ENCODE results near the gene ILDR2. TPM values are rescaled to one million over a fixed set of nuclear protein-coding genes. Genes with fewer than 3 reads are reported as not detected.

Gene ILDR2
- total RNA-seq, 1 donor from 2014 or later: 2.6 TPM

GRCh38 chr1:166972193-166972592 is 3.1 kb downstream of the ILDR2 start:
- H3K27me3 ChIP-seq (ENCODE audit: control insufficient read depth in 3 of 3, insufficient read depth in 3 of 3, low read length in 3 of 3): peaks cover 13 to 26% (median 25%) of the 10 kb centered on the region in 3 donors
- no peaks in the 10 kb centered on the region for H3K9me3 ChIP-seq (ENCODE audit: control insufficient read depth in 3 of 3, low read length in 3 of 3)
- H3K4me1 ChIP-seq (ENCODE audit: control insufficient read depth in 3 of 3, insufficient read depth in 3 of 3, low read length in 3 of 3): peaks cover 8 to 10% (median 10%) of the 10 kb centered on the region in 3 donors
- no peak overlapping the region for H3K9ac ChIP-seq (ENCODE audit: low read depth in 1 of 3, low read length in 3 of 3)
- no peak overlapping the region for H3K27ac ChIP-seq (ENCODE audit: low read depth, low read length)
- no peak overlapping the region for H3K4me3 ChIP-seq (ENCODE audit: low read length in 3 of 3)
- H3K36me3 ChIP-seq (ENCODE audit: control insufficient read depth in 3 of 3, insufficient read depth in 3 of 3, low read length in 3 of 3): no peaks in the 10 kb centered on the region

- Histone ChIP-seq H3K36me3 (ENCODE audit: control insufficient read depth in 3 of 3, insufficient read depth in 3 of 3, low read length in 3 of 3) (no peaks in the 10 kb centered on the region), H3K4me3 (ENCODE audit: low read length in 3 of 3) (no peak overlapping the region), H3K4me1 (ENCODE audit: control insufficient read depth in 3 of 3, insufficient read depth in 3 of 3, low read length in 3 of 3) (peaks cover 8 to 10% (median 10%) of the 10 kb centered on the region in 3 donors), H3K27ac (ENCODE audit: low read depth, low read length) (no peak overlapping the region), H3K9me3 (ENCODE audit: control insufficient read depth in 3 of 3, low read length in 3 of 3) (no peaks in the 10 kb centered on the region), H3K9ac (ENCODE audit: low read depth in 1 of 3, low read length in 3 of 3) (no peak overlapping the region), H3K27me3 (ENCODE audit: control insufficient read depth in 3 of 3, insufficient read depth in 3 of 3, low read length in 3 of 3) (peaks cover 13 to 26% (median 25%) of the 10 kb centered on the region in 3 donors)
These were observed 4.1 kb downstream of the ILDR2 start for GRCh38 chr1:166971252-166971651.

- no peaks in the 10 kb centered on the region for H3K4me1 ChIP-seq (ENCODE audit: control insufficient read depth in 3 of 3, insufficient read depth in 3 of 3, low read length in 3 of 3)
- no peak overlapping the region for H3K9ac ChIP-seq (ENCODE audit: low read depth in 1 of 3, low read length in 3 of 3)
- H3K27me3 ChIP-seq (ENCODE audit: control insufficient read depth in 3 of 3, insufficient read depth in 3 of 3, low read length in 3 of 3): peaks cover 13 to 22% (median 22%) of the 10 kb centered on the region in 3 donors
- H3K27ac ChIP-seq (ENCODE audit: low read depth, low read length): no peak overlapping the region
- H3K4me3 ChIP-seq (ENCODE audit: low read length in 3 of 3): no peak overlapping the region
- no peaks in the 10 kb centered on the region for H3K36me3 ChIP-seq (ENCODE audit: control insufficient read depth in 3 of 3, insufficient read depth in 3 of 3, low read length in 3 of 3)
- H3K9me3 ChIP-seq (ENCODE audit: control insufficient read depth in 3 of 3, low read length in 3 of 3): no peaks in the 10 kb centered on the region
These were observed 6.2 kb downstream of the ILDR2 start for GRCh38 chr1:166969074-166969677.

- Histone ChIP-seq H3K27ac (ENCODE audit: low read depth, low read length) (no peak overlapping the region), H3K9me3 (ENCODE audit: control insufficient read depth in 3 of 3, low read length in 3 of 3) (no peaks in the 10 kb centered on the region), H3K36me3 (ENCODE audit: control insufficient read depth in 3 of 3, insufficient read depth in 3 of 3, low read length in 3 of 3) (no peaks in the 10 kb centered on the region), H3K27me3 (ENCODE audit: control insufficient read depth in 3 of 3, insufficient read depth in 3 of 3, low read length in 3 of 3) (no peaks in the 10 kb centered on the region), H3K9ac (ENCODE audit: low read depth in 1 of 3, low read length in 3 of 3) (no peak overlapping the region), H3K4me3 (ENCODE audit: low read length in 3 of 3) (no peak overlapping the region), H3K4me1 (ENCODE audit: control insufficient read depth in 3 of 3, insufficient read depth in 3 of 3, low read length in 3 of 3) (no peaks in the 10 kb centered on the region)
These were observed 14.4 kb downstream of the ILDR2 start for GRCh38 chr1:166960858-166961474.

- Histone ChIP-seq H3K4me3 (ENCODE audit: low read length in 3 of 3) (no peak overlapping the region), H3K36me3 (ENCODE audit: control insufficient read depth in 3 of 3, insufficient read depth in 3 of 3, low read length in 3 of 3) (no peaks in the 10 kb centered on the region), H3K27me3 (ENCODE audit: control insufficient read depth in 3 of 3, insufficient read depth in 3 of 3, low read length in 3 of 3) (no peaks in the 10 kb centered on the region), H3K4me1 (ENCODE audit: control insufficient read depth in 3 of 3, insufficient read depth in 3 of 3, low read length in 3 of 3) (peaks cover 0 to 4% (median 0%) of the 10 kb centered on the region in 3 donors), H3K9me3 (ENCODE audit: control insufficient read depth in 3 of 3, low read length in 3 of 3) (no peaks in the 10 kb centered on the region), H3K27ac (ENCODE audit: low read depth, low read length) (no peak overlapping the region), H3K9ac (ENCODE audit: low read depth in 1 of 3, low read length in 3 of 3) (no peak overlapping the region)
These were observed 18.5 kb downstream of the ILDR2 start for GRCh38 chr1:166956872-166957271.

GRCh38 chr1:166956057-166956850 is 19.1 kb downstream of the ILDR2 start:
- no peak overlapping the region for H3K9ac ChIP-seq (ENCODE audit: low read depth in 1 of 3, low read length in 3 of 3)
- H3K27me3 ChIP-seq (ENCODE audit: control insufficient read depth in 3 of 3, insufficient read depth in 3 of 3, low read length in 3 of 3): no peaks in the 10 kb centered on the region
- no peaks in the 10 kb centered on the region for H3K36me3 ChIP-seq (ENCODE audit: control insufficient read depth in 3 of 3, insufficient read depth in 3 of 3, low read length in 3 of 3)
- H3K4me1 ChIP-seq (ENCODE audit: control insufficient read depth in 3 of 3, insufficient read depth in 3 of 3, low read length in 3 of 3): peaks cover 0 to 4% (median 0%) of the 10 kb centered on the region in 3 donors
- no peak overlapping the region for H3K27ac ChIP-seq (ENCODE audit: low read depth, low read length)
- H3K4me3 ChIP-seq (ENCODE audit: low read length in 3 of 3): no peak overlapping the region
- no peaks in the 10 kb centered on the region for H3K9me3 ChIP-seq (ENCODE audit: control insufficient read depth in 3 of 3, low read length in 3 of 3)

- Histone ChIP-seq H3K27me3 (ENCODE audit: control insufficient read depth in 3 of 3, insufficient read depth in 3 of 3, low read length in 3 of 3) (peaks cover 0 to 3% (median 0%) of the 10 kb centered on the region in 3 donors), H3K4me3 (ENCODE audit: low read length in 3 of 3) (no peak overlapping the region), H3K9me3 (ENCODE audit: control insufficient read depth in 3 of 3, low read length in 3 of 3) (no peaks in the 10 kb centered on the region), H3K9ac (ENCODE audit: low read depth in 1 of 3, low read length in 3 of 3) (no peak overlapping the region), H3K27ac (ENCODE audit: low read depth, low read length) (no peak overlapping the region), H3K36me3 (ENCODE audit: control insufficient read depth in 3 of 3, insufficient read depth in 3 of 3, low read length in 3 of 3) (no peaks in the 10 kb centered on the region), H3K4me1 (ENCODE audit: control insufficient read depth in 3 of 3, insufficient read depth in 3 of 3, low read length in 3 of 3) (peaks cover 0 to 4% (median 0%) of the 10 kb centered on the region in 3 donors)
These were observed 21.8 kb downstream of the ILDR2 start for GRCh38 chr1:166953491-166953890.

- Histone ChIP-seq H3K9ac (ENCODE audit: low read depth in 1 of 3, low read length in 3 of 3) (no peak overlapping the region), H3K9me3 (ENCODE audit: control insufficient read depth in 3 of 3, low read length in 3 of 3) (no peaks in the 10 kb centered on the region), H3K36me3 (ENCODE audit: control insufficient read depth in 3 of 3, insufficient read depth in 3 of 3, low read length in 3 of 3) (no peaks in the 10 kb centered on the region), H3K27me3 (ENCODE audit: control insufficient read depth in 3 of 3, insufficient read depth in 3 of 3, low read length in 3 of 3) (peaks cover 2 to 12% (median 3%) of the 10 kb centered on the region in 3 donors), H3K27ac (ENCODE audit: low read depth, low read length) (no peak overlapping the region), H3K4me1 (ENCODE audit: control insufficient read depth in 3 of 3, insufficient read depth in 3 of 3, low read length in 3 of 3) (peaks cover 2 to 8% (median 2%) of the 10 kb centered on the region in 3 donors), H3K4me3 (ENCODE audit: low read length in 3 of 3) (no peak overlapping the region)
These were observed 23.2 kb downstream of the ILDR2 start for GRCh38 chr1:166952002-166952746.

GRCh38 chr1:166951050-166951449 is 24.3 kb downstream of the ILDR2 start:
- H3K27ac ChIP-seq (ENCODE audit: low read depth, low read length): no peak overlapping the region
- H3K9me3 ChIP-seq (ENCODE audit: control insufficient read depth in 3 of 3, low read length in 3 of 3): no peaks in the 10 kb centered on the region
- H3K9ac ChIP-seq (ENCODE audit: low read depth in 1 of 3, low read length in 3 of 3): no peak overlapping the region
- H3K4me1 ChIP-seq (ENCODE audit: control insufficient read depth in 3 of 3, insufficient read depth in 3 of 3, low read length in 3 of 3): peaks cover 4 to 10% (median 4%) of the 10 kb centered on the region in 3 donors
- no peak overlapping the region for H3K4me3 ChIP-seq (ENCODE audit: low read length in 3 of 3)
- peaks cover 4 to 14% (median 7%) of the 10 kb centered on the region in 3 donors for H3K27me3 ChIP-seq (ENCODE audit: control insufficient read depth in 3 of 3, insufficient read depth in 3 of 3, low read length in 3 of 3)
- H3K36me3 ChIP-seq (ENCODE audit: control insufficient read depth in 3 of 3, insufficient read depth in 3 of 3, low read length in 3 of 3): no peaks in the 10 kb centered on the region

Measured in skeletal muscle tissue (tissue), 4 donors.